Esophagus muscularis mucosa (tissue), 3 donors: ENCODE results near the gene MUC2.

Source experiments
- POLR2A ChIP-seq: fragments of 450-650 bp; IDR thresholded peaks from one replicate; pipeline ENCODE4 v1.6.1; 2017; ENCODE audit warnings: antibody characterized with exemption, moderate library complexity, mild to moderate bottlenecking, low read depth
- TF ChIP-seq, protein P1 (sequence below), 3 experiments: fragments of 200-600 bp in 2 of 3; fragments of 450-650 bp in 1 of 3; sonication (generic) in 2 of 3; IDR thresholded peaks; one replicate each; pipeline ENCODE4 v1.5.1; 2017 to 2019; ENCODE audit warnings: antibody characterized with exemption in 3 of 3, mild to moderate bottlenecking in 2 of 3, moderate library complexity in 1 of 3

DNA sequence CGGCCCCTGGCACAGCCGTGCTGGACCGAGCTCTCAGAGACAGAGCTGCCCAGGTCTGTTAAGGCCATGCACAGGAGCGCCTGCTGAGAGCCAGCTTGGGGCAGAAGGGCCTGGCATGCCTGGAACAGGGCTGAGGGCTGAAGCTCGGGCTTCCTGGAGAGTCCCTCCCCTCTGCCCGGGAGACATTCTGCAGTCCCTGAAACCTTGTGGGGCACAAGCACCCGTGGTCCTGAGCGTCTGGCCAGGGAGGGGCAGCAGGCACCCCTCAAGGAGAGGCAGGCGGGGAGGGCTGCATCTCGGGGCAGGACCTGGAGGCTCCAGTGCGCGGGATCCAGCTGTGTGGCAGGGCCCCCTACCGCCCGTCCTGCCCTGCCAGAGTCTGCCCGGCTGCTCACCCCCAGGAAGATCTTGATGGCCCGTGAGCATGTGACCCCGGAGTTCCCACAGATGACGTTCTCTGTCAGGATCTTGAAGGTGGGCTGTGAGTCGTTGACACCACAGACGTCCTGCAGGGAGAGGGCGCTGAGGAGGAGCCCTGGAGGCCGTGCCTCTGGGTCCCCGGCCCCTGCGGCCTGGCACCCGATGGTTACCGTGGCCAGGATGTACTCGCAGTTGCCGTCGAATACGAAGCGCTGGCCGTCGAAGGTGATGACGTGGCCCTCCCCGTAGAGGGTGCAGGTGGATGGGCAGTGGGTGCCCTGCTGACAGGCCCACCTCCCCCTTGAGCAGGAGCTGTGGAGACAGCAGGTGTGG lies 49.1 kb upstream of the MUC2 start:
- TF ChIP-seq, protein P1, sequence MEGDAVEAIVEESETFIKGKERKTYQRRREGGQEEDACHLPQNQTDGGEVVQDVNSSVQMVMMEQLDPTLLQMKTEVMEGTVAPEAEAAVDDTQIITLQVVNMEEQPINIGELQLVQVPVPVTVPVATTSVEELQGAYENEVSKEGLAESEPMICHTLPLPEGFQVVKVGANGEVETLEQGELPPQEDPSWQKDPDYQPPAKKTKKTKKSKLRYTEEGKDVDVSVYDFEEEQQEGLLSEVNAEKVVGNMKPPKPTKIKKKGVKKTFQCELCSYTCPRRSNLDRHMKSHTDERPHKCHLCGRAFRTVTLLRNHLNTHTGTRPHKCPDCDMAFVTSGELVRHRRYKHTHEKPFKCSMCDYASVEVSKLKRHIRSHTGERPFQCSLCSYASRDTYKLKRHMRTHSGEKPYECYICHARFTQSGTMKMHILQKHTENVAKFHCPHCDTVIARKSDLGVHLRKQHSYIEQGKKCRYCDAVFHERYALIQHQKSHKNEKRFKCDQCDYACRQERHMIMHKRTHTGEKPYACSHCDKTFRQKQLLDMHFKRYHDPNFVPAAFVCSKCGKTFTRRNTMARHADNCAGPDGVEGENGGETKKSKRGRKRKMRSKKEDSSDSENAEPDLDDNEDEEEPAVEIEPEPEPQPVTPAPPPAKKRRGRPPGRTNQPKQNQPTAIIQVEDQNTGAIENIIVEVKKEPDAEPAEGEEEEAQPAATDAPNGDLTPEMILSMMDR (IDR thresholded peaks at IDR 0.05) = no peak
- TF ChIP-seq POLR2A = no peak
